B cell (primary cell): ENCODE data around the gene SLC26A8.

Experiments
- CTCF ChIP-seq: fragments of 200-600 bp; IDR thresholded peaks from one replicate; pipeline ENCODE4 v1.8.0; 2022; ENCODE audit warnings: antibody characterized with exemption, mild to moderate bottlenecking
- EZH2 ChIP-seq: IDR thresholded peaks from 2 replicates; pipeline ENCODE4 v1.6.1; 2012; ENCODE audit warnings: borderline replicate concordance, low read depth, mild to moderate bottlenecking, moderate library complexity, low read length; ENCODE audit not compliant: insufficient read depth, poor library complexity, severe bottlenecking

- TF ChIP-seq CTCF = no peak
- no peak for TF ChIP-seq EZH2
These were observed 31.7 kb upstream of the SLC26A8 start for GRCh38 chr6:36056178-36056577.
